Activated CD4-positive, alpha-beta T cell treated with anti-CD3 and anti-CD28 coated beads, Interleukin-2, amount 50 U/mL, for 16 hours (primary cell): ENCODE results near the gene FGF23.
A peak's percentile ranks its signal among the peaks of the same experiment; 100 is the strongest.
"Not testable (repeated sequence)": the region's sequence is repeated elsewhere in the genome, so short reads cannot be mapped to it uniquely, and the experiment has no call there.

Experiments used
- DNase-seq: peaks from one replicate; pipeline ENCODE4 v3.0.0-alpha.2; 2020

The FGF23 gene

DNA sequence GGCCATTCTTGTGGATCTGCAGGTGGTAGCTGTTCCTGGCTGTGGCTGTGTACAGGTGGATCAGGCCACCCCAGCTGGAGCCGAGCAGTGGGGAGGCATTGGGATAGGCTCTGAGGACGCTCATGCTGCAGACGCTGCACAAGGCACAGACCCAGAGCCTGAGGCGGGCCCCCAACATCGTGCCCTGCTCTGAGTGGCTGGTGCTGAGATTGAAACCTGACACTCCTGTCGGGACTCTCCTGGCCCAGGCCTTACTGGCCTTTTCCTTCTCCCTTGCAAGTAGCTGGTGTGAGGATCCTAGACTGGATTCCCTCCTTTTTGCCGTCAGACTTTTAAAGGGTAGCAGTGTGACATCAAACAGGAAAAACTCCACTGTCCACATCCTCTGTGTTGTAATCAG lies at the start of gene FGF23:
Gene FGF23, minus strand, starts transcription at position 308 of the 400 bp plus-strand sequence. Its CDS starts 130 bp downstream, at position 178.
- no peak for DNase-seq

GRCh38 chr12:4424422-4424821 lies 44.9 kb upstream of the FGF23 start:
- DNase-seq, result no peak

DNA sequence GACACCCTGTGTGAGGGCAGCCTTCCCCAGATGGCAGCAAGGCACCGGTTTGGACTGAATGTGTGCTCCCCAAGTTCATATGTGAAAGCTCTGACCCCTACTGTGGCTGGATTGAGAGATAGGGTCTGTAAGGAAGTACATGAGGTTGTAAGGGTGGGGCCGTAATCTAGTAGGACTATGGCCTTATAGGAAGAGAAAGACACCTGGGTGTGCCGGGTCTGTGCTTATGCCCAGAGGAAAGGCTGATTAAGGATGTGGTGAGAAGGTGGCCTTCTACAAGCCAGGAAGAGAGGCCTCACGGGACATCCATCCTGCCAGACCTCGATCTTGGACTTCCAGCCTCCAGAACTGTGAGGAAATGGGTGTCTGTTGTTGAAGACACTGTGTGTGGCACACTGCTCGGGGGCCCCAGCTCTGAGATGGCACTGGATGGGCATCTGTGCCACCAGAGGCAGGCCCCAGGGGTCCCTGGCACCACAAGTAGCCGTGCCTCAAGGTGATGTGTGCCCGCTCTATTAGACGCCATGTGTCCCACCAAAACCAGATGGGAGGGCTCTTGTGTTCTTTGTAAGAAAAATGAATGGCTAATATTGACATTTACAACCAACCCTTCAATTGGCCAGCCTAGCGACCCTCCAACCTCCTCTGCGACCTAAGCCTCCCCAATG lies 44.1 kb upstream of the FGF23 start:
- DNase-seq, result no peak

DNA sequence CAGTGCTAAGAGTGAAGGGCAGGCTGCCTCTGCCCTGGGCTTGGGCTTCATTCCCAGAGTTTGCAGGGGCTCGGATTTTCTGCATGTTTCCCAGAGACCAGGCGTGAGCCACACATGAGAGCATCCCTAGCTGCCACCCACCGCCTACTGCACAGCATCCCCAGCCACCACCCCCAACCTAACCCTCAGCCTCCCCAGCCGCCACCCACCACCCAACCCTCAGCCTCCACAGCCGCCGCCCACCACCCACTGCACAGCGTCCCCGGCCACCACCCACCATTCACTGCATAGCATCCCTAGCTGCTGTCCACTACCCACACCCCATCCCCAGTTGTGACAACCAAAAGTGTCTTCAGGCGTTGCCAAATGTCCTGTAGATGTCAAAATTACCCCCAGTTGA lies 43.5 kb upstream of the FGF23 start:
- no peak for DNase-seq

GRCh38 chr12:4421590-4422031 lies 42.1 kb upstream of the FGF23 start:
- DNase-seq, result peak; percentile 53

DNA sequence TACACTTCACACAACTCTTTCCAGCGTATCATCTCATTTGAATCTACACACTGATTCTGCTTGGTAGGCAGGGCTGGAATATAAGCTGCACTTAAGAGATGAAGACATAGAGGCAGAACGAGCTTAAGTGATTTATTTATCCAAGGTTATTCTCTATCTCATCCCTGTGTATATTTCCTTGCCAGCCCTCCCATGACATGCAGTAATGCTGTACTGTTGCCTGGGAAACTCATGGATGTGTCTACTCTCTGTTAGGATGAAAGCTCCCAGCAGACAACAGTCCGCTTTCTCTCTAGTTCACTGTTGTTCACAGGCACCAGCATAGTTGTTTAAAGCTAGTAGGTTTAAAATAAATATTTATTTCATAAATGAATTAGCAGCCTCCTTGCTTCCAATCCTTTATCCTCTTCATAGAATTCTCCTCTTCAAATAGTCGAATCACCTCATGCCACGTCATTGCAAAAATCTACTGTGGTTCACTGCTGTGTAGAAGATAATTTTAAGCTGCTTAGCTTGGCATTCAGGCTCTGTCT lies 40.7 kb upstream of the FGF23 start:
- DNase-seq, result no peak

DNA sequence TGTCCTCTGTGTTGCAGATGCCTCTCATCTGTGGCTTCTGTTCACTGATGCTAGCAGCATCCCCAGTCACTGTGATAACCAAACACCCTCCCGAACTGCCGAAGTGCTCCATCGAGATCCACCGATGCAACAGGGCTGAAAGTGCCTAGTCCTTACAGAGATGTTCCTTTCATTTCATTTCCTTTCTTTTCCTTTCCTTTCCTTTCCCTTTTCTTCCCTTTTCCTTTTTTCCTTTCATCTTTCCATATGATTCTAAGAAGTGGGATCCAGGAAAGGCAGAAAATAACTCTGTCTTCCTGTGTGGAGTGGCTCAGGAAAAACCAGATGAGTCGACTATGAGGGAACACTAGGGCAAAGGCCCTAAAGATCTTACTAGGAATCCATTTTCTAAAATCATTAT lies 39.4 kb upstream of the FGF23 start:
- DNase-seq, result no peak

DNA sequence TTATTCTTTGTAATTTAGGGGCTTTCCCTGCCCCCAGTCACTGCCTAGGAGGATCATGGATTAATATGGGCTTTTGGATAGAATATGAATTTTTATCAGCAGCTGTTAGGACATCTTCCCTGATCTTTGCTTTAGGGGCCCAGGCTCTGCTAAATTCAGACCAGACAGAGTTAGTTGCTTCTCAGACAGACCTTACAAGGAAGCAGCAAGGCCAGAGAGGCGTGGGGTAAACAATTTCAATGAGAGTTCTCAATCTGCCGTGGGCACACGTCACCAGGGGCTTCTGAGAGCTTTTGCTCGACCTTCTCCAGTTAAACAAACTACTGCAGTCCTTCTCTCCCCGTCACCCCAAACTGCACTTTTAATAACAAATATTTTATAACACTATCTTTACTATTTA lies 38.4 kb upstream of the FGF23 start:
- DNase-seq, result no peak

GRCh38 chr12:4417455-4417854 lies 37.9 kb upstream of the FGF23 start:
- DNase-seq, result no peak

DNA sequence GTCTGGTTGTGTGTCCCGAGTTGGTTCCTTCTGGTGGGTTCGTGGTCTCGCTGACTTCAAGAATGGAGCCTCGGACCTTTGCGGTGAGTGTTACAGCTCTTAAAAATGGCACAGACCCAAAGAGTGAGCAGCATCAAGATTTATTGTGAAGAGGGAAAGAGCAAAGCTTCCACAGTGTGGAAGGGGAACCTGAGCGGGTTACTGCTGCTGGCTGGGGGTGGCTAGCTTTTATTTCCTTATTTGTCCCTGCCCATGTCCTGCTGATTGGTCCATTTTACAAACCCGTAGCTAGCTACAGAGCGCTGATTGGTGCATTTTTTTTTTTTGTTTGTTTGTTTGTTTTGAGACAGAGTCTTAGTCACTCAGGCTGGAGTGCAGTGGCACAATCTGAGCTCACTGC lies 36.8 kb upstream of the FGF23 start:
- DNase-seq, result no peak

GRCh38 chr12:4412465-4412864 lies 33.0 kb upstream of the FGF23 start:
- no peak for DNase-seq

DNA sequence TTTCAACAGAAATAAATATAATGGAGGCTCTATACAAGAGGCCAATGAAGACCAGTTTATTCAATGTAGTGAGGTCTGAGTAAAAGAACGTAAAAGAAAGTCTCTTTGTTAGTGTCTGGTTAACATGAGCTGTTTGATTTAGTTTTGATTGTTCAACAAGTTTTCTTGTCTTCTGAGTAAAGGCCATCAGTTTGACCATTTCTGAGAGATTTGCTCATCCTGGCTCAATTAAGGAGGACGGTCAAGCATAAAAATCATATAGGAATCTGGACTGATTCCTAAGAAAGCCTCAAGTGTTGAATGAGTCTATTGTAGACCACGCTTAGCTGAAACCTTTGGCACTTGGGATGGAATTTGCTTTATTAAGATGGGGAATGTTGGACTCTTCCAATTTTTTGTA lies 32.5 kb upstream of the FGF23 start:
- no peak for DNase-seq

DNA sequence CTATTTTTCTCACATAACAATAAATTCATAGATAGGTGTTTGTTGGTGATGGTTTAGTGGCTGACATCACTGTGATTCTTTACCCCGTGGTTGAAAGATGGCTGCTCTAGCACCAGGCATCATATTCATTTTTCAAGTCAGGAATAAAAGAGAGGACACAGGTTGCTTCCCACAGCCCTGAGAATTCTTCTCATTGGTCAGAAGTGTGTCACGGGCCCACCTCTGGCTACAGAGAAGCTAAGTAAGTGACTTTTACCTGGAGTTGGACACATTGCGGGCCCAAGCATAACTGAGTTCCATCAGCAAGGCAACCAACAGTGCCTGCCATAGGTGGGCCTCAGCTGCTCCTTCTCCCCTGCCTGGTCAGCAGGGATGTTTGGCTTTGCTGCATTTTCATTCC lies 27.6 kb upstream of the FGF23 start:
- no peak for DNase-seq

- DNase-seq, result not testable (repeated sequence)
These were observed 25.5 kb upstream of the FGF23 start for GRCh38 chr12:4404877-4405637.

- no peak for DNase-seq
These were observed 23.5 kb upstream of the FGF23 start for GRCh38 chr12:4402996-4403395.

GRCh38 chr12:4401117-4401516 lies 21.6 kb upstream of the FGF23 start:
- no peak for DNase-seq

DNA sequence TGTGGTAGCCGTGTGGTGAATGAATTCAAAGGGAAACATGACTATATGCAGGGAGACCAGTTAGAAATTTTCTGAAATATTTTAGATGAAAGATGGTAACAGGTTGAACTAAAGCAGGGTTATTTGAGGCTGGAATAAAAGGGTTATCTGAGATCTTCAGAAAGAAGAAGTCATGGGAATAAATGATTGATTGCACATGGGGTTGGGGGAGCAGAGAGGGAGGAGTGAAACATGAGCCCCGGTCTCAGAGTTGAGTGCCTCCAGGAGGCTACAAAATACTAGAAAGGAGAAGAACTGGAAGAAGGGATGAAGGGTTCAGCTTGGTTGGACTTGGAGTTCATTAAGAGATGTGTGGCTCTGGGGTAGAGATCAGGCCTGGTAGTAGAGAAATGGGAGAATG lies 16.3 kb upstream of the FGF23 start:
- DNase-seq, result no peak

GRCh38 chr12:4393211-4393610 lies 13.7 kb upstream of the FGF23 start:
- DNase-seq, result no peak

DNA sequence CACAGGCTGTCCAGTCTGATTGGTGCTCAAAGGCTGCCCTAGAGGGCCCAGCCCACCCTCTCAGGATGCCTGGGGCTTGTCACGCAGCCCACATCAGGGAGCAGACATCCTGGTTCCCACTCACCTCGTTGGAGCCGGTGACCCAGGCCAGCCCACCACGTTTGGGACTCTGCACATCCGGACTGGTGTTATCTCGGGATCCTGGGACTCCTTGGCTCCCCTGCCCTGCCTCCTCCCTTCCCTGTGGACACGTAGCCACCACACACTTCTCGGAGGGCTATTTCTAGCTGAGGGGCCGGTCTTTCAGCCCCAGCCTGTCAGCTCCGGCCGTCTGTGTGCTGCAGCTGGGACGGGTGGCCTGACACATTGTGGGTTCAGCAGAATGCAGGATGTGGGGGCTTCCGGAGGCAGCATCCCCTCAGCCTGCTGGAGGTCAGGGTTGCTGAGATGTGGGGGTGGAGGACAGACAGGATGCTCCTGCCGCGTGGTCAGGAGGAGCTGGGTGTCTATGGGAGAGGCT lies 12.8 kb upstream of the FGF23 start:
- DNase-seq, result no peak

DNA sequence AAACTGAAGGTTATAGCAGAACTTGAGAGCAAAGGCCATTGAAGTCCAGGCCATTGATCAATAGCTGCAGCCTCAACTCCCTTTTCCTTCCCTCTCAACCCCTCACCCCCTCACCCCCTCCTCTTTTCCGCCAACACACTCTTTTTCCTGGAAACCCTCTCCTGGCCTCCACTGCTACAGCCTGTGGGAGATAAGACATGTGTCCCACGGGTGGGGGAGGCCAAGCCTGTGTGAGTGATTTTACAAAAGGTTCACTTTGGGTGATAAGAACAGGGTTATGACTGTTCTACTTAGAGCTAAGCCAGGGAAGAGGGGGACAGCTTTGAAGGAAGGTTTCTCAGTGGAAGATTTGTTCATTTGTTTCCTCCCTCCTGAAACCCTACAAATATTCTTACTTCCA lies 9.2 kb upstream of the FGF23 start:
- DNase-seq, result no peak

DNA sequence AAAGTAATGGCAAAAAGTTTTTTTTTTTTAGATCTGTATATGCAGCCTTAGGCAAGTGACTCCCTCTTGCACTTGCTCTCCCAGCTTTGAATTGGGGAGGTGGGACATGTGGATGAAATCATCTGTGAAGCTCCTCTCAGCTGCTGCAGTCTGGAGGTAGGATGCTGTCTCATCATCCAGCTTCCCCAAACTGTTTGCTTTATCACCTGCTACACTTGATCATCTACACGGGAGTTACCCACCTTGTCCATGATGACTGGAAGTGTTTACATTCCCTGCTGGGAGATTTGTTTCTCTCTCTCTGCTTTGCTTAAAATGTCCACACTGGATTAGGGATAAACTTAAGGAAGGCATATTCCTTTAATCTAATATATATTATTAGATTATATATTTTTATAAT lies 8.5 kb upstream of the FGF23 start:
- DNase-seq, result no peak

- DNase-seq, result no peak
These were observed 8.1 kb upstream of the FGF23 start for GRCh38 chr12:4387607-4388006.

- DNase-seq, result no peak
These were observed 7.3 kb upstream of the FGF23 start for GRCh38 chr12:4386801-4387200.

DNA sequence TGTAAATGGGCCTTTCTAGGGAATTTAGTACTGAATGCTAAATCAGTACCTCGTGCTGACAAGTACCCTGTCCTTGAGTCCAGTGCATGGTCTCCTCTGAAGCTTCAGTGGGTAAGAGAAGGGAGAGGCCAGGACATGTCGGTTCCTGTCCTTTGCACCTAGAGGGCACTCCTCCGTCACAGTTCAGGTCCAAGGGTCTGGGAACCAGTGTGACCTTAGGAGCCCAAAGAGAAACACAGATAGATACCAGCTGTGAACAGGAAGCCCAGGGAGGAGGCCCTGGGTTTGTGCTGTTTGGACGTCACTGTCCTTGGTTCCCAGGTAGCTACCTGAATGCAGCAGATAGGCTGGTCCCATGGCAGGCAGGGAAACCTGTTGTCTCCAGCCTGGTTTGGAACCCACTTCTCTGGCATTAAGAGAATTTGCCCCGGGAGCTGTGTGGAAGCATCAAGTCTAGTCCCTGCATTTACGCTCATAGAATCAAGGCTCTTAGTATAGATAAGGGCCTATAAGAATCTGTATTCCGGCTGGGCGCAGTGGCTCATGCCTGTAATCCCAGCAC lies 3.9 kb upstream of the FGF23 start:
- no peak for DNase-seq
